Measurements from ENCODE around the gene NME5. TPM values are rescaled to one million over a fixed set of nuclear protein-coding genes. Genes with fewer than 3 reads are reported as not detected.

Gene NME5
- total and polyA plus RNA-seq, 8 donors: 1.5 to 2.7 (median 2.1) TPM; not detected in 3

DNA sequence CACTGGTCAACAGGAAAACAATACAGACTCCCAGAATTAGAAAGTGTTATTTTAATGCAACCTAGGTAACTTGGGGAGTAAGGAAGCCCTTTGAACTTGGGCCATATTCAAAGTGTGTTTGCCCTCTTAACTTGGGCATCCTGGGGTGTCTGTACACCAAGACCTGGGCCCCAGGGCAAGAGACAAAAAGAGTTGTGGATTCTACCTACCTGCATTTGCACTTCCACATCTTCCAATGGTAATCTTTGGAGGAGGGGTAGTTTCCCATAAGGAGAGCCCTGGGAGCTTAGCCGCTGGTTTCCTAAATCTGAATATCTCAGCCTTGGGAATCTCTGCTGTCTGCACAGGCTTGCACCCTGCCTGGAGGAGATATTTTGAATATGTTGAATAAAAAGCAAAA, 46.9 kb downstream of the NME5 start:
- DNase-seq: no peak
- Histone ChIP-seq H3K27me3 (peaks cover 0 to 13% (median 0%) of the 10 kb centered on the region in 3 donors), H3K9me3 (no peaks in the 10 kb centered on the region), H3K4me3 (no peak overlapping the region), H3K36me3 (no peaks in the 10 kb centered on the region), H3K27ac (no peak overlapping the region), H3K4me1 (no peaks in the 10 kb centered on the region)
- 44 to 81% (median 56%) methylated on average over 1 of the region's 1 CpG for WGBS, 5 donors
- TF ChIP-seq, protein P1, sequence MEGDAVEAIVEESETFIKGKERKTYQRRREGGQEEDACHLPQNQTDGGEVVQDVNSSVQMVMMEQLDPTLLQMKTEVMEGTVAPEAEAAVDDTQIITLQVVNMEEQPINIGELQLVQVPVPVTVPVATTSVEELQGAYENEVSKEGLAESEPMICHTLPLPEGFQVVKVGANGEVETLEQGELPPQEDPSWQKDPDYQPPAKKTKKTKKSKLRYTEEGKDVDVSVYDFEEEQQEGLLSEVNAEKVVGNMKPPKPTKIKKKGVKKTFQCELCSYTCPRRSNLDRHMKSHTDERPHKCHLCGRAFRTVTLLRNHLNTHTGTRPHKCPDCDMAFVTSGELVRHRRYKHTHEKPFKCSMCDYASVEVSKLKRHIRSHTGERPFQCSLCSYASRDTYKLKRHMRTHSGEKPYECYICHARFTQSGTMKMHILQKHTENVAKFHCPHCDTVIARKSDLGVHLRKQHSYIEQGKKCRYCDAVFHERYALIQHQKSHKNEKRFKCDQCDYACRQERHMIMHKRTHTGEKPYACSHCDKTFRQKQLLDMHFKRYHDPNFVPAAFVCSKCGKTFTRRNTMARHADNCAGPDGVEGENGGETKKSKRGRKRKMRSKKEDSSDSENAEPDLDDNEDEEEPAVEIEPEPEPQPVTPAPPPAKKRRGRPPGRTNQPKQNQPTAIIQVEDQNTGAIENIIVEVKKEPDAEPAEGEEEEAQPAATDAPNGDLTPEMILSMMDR (IDR thresholded peaks at IDR 0.05): no peak
- TF ChIP-seq POLR2A (IDR thresholded peaks at IDR 0.05) (no peak), EP300 (IDR thresholded peaks at IDR 0.05) (no peak), POLR2AphosphoS5 (IDR thresholded peaks at IDR 0.05) (no peak)
- intact Hi-C loops (cut with DNase I; ENCODE audit: low total_unique reads): no loop called here

DNA sequence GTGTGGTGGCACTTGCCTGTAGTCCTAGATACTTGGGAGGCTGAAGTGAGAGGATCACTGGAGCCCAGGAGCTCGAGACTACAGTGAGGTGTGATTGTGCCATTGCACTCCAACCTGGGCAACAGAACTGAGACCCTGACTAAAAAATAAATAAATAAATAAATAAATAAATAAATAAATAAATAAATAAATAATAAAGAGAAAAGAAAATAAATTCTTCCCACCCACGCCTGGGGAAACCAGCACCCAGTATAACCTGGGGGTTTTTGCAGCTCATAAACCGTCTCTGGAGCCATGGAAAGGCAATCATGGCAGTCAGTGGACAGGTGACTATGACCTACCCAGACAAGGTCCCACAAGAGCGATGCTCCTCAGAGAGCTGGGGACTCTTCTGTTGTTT, 47.5 kb downstream of the NME5 start:
- no peaks in the 10 kb centered on the region for H3K36me3 ChIP-seq
- H3K27ac ChIP-seq: no peak overlapping the region
- DNase-seq: no peak
- no peak overlapping the region for H3K4me3 ChIP-seq
- no peaks in the 10 kb centered on the region for H3K4me1 ChIP-seq
- H3K9me3 ChIP-seq: no peaks in the 10 kb centered on the region
- intact Hi-C loops (cut with DNase I; ENCODE audit: low total_unique reads): no loop called here
- WGBS, 5 donors: 75 to 84% (median 78%) methylated on average over 4 of the region's 4 CpGs
- TF ChIP-seq, protein P1 (IDR thresholded peaks at IDR 0.05): no peak
- H3K27me3 ChIP-seq: peaks cover 0 to 12% (median 0%) of the 10 kb centered on the region in 3 donors

DNA sequence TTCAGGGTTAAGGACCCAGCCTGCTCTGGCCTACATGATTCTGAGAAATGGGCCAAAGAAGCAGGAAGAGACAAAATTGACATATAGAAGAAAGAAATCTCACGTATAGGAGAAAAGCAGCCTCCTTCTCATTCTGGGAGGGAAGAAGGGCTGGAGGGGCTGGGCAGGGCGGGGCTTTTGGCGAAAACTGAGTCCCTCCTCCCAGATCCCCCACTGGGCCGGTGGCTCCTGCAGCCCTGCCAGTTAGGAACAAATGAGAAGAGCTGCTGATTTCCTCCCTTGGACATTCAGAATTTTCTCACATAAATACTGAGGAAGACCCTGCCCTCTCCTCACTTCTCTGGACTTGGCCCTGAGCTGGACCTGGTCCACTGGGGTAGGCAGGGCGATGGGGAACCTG, 55.5 kb downstream of the NME5 start, which contains the start of gene WNT8A:
TSS of gene WNT8A (plus strand) at position 332 of the 400 bp plus-strand sequence. CDS start 95 bp downstream, outside the sequence.
- Histone ChIP-seq H3K4me3 (no peak within 1 kb of the TSS), H3K27me3 (no peaks in the 10 kb centered on the region), H3K9me3 (no peaks in the 10 kb centered on the region), H3K36me3 (no peaks in the 10 kb centered on the region), H3K4me1 (no peaks in the 10 kb centered on the region), H3K27ac (no peak within 1 kb of the TSS)
- 81 to 92% (median 84%) methylated on average over 5 of the region's 5 CpGs for WGBS, 5 donors
- TF ChIP-seq, protein P1 (IDR thresholded peaks at IDR 0.05): no peak
- TF ChIP-seq POLR2AphosphoS5 (IDR thresholded peaks at IDR 0.05): no peak
- TF ChIP-seq POLR2A (IDR thresholded peaks at IDR 0.05): no peak
- intact Hi-C loops (cut with DNase I; ENCODE audit: low total_unique reads): loop anchor here (5.0 kb wide), 1 partner anchor 49 kb away; no protein-coding TSS in a partner anchor
- DNase-seq: no peak

DNA sequence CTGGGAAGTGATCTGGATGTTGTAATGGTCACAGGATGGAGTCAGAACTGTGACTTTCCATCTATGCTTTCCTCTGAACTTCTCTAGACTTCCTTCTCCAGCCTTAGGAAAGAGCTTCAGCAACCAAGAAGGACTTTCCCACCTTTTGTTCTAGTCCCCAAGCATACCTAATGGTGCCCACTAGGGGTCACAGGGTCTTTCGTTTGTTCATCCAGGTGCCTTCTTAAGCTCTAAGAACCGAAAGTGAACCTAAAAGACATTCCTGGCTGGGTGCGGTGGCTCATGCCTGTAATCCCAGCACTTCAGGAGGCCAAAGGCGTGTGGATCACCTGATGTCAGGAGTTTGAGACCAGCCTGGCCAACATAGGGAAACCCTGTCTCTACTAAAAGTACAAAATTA, 57.2 kb downstream of the NME5 start:
- intact Hi-C loops (cut with DNase I; ENCODE audit: low total_unique reads): loop anchor here (5.0 kb wide), 1 partner anchor 50 kb away; no protein-coding TSS in a partner anchor
- TF ChIP-seq POLR2AphosphoS5 (IDR thresholded peaks at IDR 0.05) (no peak), EP300 (IDR thresholded peaks at IDR 0.05) (no peak), POLR2A (IDR thresholded peaks at IDR 0.05) (no peak)
- TF ChIP-seq, protein P1 (IDR thresholded peaks at IDR 0.05): no peak
- no peaks in the 10 kb centered on the region for H3K36me3 ChIP-seq
- no peak overlapping the region for H3K4me3 ChIP-seq
- H3K9me3 ChIP-seq: no peaks in the 10 kb centered on the region
- WGBS, 5 donors: 62 to 82% (median 80%) methylated on average over 4 of the region's 4 CpGs
- no peak for DNase-seq
- H3K27me3 ChIP-seq: no peaks in the 10 kb centered on the region
- H3K27ac ChIP-seq: no peak overlapping the region
- peaks cover 0 to 5% (median 0%) of the 10 kb centered on the region in 4 donors for H3K4me1 ChIP-seq
